A549 treated with CORT108297 at 1 μM for 4 hours (cell line): ENCODE results near the gene OSBPL7. TPM values are rescaled to one million over a fixed set of nuclear protein-coding genes. Genes with fewer than 3 reads are reported as not detected.

ENCODE experiments used
- total RNA-seq: library from RNA; stranded (reverse); fragments of 200-300 nt; extraction: Qiagen RNA extraction; gene quantifications from 5 replicates; pipeline ENCODE4 v1.2.3, GENCODE V29; 2022

The OSBPL7 gene, protein sequence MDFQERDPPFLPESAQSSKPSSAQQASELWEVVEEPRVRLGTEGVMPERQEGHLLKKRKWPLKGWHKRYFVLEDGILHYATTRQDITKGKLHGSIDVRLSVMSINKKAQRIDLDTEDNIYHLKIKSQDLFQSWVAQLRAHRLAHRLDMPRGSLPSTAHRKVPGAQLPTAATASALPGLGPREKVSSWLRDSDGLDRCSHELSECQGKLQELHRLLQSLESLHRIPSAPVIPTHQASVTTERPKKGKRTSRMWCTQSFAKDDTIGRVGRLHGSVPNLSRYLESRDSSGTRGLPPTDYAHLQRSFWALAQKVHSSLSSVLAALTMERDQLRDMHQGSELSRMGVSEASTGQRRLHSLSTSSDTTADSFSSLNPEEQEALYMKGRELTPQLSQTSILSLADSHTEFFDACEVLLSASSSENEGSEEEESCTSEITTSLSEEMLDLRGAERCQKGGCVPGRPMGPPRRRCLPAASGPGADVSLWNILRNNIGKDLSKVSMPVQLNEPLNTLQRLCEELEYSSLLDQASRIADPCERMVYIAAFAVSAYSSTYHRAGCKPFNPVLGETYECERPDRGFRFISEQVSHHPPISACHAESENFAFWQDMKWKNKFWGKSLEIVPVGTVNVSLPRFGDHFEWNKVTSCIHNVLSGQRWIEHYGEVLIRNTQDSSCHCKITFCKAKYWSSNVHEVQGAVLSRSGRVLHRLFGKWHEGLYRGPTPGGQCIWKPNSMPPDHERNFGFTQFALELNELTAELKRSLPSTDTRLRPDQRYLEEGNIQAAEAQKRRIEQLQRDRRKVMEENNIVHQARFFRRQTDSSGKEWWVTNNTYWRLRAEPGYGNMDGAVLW
- 7.8 to 12.0 TPM (median 11.4 TPM) in 5 replicates for total RNA-seq

DNA sequence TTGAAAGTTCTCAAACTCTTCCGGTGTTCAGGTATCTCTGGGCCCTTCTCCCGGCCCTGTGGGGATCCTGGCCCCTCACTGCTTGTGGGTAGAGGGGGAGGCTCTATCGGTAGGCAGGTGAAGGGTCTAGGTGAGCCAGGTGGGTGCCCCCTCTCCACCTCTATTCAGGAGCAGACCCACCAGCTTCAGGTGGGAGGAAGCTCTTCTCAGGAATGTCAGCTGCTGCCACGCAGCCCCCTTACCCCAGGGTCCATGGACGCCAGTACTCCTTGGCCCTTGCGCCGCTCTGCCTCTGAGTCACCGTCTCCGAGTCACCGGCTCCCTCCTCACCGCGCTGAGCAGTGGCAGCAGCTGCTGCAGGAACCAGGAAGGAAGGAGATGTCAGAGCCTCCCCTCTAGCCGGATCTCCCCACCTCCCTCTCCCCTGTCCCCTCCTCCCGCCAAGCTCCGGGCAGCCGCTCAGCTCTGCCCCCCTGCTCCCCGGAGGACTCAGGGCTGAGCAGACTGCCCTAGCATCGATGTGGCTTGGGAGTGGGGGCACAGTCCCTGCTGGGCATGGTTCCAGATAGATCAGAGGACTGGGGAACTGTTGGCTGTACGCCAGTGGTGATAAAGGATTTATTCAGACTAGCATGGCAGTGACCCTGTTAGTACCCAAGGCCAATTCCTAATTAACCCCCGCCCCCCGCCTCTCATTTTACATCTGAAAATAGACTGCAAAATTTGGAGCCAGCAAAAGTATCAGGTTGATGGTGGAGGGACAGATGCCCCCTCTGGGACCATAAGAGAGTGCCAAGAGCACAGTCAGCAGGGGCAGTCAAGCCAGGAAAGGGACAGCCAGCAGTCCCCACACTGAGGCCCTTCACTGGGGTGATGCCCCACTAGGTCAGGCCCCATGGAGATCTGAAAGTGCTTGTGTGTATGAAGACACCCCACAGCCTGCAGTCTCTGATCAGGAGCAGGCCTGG, at the start of gene OSBPL7:
TSS of gene OSBPL7 (minus strand) at position 371 of the 968 bp plus-strand sequence. CDS start 1,516 bp downstream, outside the sequence.

DNA sequence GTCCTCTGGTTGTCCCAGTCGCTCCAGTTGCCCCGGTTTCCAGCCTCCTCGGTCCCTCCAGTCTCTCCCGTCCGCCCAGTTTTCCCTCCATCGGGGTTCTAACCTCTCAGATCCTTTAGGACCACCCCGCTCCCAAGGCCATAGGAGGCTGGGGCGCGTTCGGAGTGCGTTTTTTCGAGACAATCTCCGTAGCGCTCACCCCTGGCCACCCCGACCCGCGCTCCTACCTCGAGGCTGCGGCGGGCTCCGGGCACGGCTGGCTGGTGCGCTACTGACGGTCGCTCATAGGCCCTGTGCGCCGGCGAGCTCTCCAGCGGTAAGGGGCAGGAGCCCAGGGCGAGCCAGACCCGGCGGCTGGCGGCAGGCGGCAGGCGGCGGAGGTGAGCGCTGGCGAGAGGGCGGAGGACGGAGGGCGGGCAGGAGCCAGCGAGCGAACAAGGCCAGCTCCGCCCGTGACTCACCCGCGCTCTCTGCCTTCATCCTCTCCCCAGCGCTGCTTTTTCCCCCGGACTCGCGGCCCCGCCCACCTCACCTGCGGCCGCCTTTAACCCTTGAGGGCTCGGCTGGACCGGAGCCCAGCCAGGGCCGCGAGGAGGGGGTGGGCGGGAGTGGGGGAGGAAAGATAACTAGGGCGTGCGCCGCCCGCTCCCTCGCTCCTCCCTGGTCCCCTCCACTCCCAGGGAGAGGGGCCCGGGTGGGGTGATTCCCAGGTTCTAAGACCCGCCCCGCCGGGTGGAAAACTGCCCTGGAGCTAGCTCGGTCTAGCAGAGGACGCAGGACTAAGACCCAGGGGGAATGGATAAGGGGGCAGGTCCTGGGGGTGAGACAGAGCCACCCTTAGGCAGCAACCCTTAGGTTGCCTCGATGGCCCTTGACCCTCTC, 29.3 kb upstream of the OSBPL7 start, which contains the start of gene SP6:
TSS of gene SP6 (minus strand) at position 472 of the 882 bp plus-strand sequence. CDS start 2,734 bp downstream, outside the sequence.

DNA sequence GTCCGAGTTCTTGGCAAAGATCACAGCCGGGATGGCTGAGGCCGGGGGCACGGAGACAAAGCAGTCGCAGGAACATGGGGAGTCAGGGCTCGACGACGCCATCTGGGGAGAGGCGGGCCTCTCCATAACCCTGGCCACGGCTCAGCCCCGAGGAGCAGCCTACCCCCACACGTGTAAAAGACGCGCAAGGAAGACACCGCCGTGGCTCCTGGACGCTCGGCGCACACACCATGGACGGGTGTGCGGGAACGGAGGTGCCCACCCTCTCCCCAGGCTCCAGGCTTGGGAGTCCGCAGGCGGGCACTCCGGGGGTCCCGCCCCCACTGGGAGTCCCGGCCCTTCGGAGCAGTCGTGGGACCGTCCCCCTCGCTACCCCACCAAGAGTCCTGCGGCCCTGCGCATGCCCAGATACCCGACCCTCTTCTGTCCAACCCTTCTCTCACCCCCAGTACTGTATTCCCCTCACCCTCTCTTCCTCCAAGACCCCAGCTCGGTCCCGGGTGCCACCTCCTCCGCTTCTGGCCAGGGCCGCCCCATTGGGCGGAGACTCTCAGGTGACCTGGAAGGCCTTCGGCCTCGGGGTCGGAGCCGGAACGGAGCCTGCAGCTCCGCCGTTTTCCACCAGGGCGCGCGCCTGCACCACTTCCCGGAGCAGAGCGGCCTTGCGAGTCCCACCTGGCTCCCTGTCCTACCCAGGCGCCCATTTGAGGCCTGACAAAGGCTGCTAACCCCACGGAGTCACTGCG, 19.3 kb upstream of the OSBPL7 start, which contains the start of gene SCRN2:
TSS of gene SCRN2 (minus strand) at position 532 of the 746 bp plus-strand sequence. CDS start at position 102, 430 bp downstream.

DNA sequence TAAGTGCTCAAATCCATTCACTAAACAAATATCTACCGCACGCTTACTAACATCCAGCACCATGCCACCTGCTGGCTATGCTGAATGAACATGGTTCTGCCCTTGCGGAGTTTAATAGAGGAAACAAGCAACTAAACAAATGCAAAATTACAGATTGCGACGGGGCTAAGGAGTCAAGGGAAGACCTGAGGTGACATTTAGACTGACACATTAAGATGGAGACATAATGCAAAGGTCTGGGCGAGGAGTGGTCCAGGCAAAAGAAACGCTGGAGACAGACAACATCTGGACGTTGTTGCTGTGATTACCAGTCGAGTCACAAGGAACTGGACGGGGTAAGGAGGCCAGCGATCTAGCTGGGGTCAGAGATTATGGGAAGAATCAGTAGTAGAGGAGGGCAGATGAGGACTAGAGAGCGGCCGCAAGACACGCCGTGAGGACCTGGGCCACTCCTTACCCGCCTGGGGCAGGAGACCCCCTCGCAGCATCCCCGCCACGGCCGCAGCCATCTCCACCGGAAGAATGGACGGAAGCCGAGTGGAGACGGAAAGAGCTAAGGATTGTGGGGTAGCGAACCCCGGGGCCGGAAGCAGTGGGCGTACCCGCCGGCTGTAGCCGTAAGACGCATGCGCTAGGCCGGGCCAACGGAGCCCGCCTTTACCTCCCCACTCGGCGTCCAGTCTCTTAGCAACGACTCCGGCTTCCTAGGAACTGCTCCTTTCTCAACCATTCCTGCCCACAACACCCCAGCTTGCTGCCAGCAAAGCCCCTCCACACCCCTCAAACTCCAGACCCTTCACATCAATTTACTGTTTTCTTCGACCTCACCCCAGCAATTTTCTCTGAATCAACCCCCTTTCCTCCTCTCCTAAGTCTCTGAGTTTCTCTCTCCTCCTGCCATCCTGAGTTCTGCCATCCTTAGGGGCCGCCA, 9.7 kb upstream of the OSBPL7 start, which contains the start of the genes LRRC46 and MRPL10:
TSS of gene LRRC46 (plus strand) at position 668 of the 931 bp plus-strand sequence. CDS start 320 bp downstream, outside the sequence.
TSS of gene MRPL10 (minus strand) at position 539 of the 931 bp plus-strand sequence. CDS start at position 509, 30 bp downstream.

Other genes starting within 250 kb of the OSBPL7 start
- gene KPNB1, start 171.9 kb downstream of the OSBPL7 start, total RNA-seq, result 266 to 415 TPM (median 309 TPM) in 5 replicates
- gene TBKBP1, start 127.6 kb downstream of the OSBPL7 start, total RNA-seq, result 4.4 to 7.2 TPM (median 6.5 TPM) in 5 replicates
- 0.04 to 0.15 TPM (median 0.09 TPM) in 5 replicates for gene TBX21, start 88.6 kb downstream of the OSBPL7 start, total RNA-seq
- 91.8 to 103 TPM (median 93.0 TPM) in 5 replicates for gene MRPL10, start 9.7 kb upstream of the OSBPL7 start, total RNA-seq
- gene LRRC46, start 9.9 kb upstream of the OSBPL7 start, total RNA-seq, result 2.7 to 4.0 TPM (median 3.5 TPM) in 5 replicates
- gene SCRN2, start 19.5 kb upstream of the OSBPL7 start, total RNA-seq, result 28.6 to 41.2 TPM (median 40.4 TPM) in 5 replicates
- 2.2 to 3.4 TPM (median 2.8 TPM) in 5 replicates for gene SP6, start 29.4 kb upstream of the OSBPL7 start, total RNA-seq
- 14.9 to 20.1 TPM (median 17.4 TPM) in 5 replicates for gene SP2, start 74.4 kb upstream of the OSBPL7 start, total RNA-seq
- gene PNPO, start 119.8 kb upstream of the OSBPL7 start, total RNA-seq, result 20.0 to 24.1 TPM (median 20.7 TPM) in 5 replicates
- gene PRR15L, start 136.1 kb upstream of the OSBPL7 start, total RNA-seq, result 0.39 to 0.75 TPM (median 0.54 TPM) in 5 replicates
- gene CDK5RAP3, start 149.3 kb upstream of the OSBPL7 start, total RNA-seq, result 101 to 121 TPM (median 105 TPM) in 5 replicates
- 11.2 to 19.9 TPM (median 16.7 TPM) in 5 replicates for gene COPZ2, start 216.0 kb upstream of the OSBPL7 start, total RNA-seq
- 98.3 to 121 TPM (median 115 TPM) in 5 replicates for gene NFE2L1, start 226.6 kb upstream of the OSBPL7 start, total RNA-seq